Prostate gland (tissue), 2 donors: Measurements from ENCODE around the gene SIGLEC11.
"Not testable (repeated sequence)": the region's sequence is repeated elsewhere in the genome, so short reads cannot be mapped to it uniquely, and the experiment has no call there.

Experiments used
- CTCF ChIP-seq, 4 experiments: fragments of 200-600 bp in 2 of 4; fragments of 450-650 bp in 2 of 4; sonication (generic) in 2 of 4; IDR thresholded peaks; 1 replicate in 3 of 4; 2 replicates in 1 of 4; pipeline ENCODE4 v1.5.1; 2016 to 2019; ENCODE audit warnings: antibody characterized with exemption in 4 of 4, mild to moderate bottlenecking in 2 of 4, moderate library complexity in 2 of 4
- POLR2A ChIP-seq: fragments of 450-650 bp; IDR thresholded peaks from one replicate; pipeline ENCODE4 v1.6.1; 2016; ENCODE audit warnings: antibody characterized with exemption, mild to moderate bottlenecking
- POLR2AphosphoS5 ChIP-seq: sonication (generic); formaldehyde crosslinking; IDR thresholded peaks from one replicate; pipeline ENCODE4 v1.6.1; 2017; ENCODE audit warnings: antibody characterized with exemption

- TF ChIP-seq CTCF (IDR thresholded peaks at IDR 0.05); POLR2AphosphoS5; POLR2A: not testable (repeated sequence)
Observed at GRCh38 chr19:49958144-49958543, 2.8 kb downstream of the SIGLEC11 start.
